ENCODE measurements around the gene PCOLCE2.

Gene PCOLCE2

GRCh38 chr3:142863930-142864920 lies 24.7 kb downstream of the PCOLCE2 start:
- DNase-seq: no peak

DNA sequence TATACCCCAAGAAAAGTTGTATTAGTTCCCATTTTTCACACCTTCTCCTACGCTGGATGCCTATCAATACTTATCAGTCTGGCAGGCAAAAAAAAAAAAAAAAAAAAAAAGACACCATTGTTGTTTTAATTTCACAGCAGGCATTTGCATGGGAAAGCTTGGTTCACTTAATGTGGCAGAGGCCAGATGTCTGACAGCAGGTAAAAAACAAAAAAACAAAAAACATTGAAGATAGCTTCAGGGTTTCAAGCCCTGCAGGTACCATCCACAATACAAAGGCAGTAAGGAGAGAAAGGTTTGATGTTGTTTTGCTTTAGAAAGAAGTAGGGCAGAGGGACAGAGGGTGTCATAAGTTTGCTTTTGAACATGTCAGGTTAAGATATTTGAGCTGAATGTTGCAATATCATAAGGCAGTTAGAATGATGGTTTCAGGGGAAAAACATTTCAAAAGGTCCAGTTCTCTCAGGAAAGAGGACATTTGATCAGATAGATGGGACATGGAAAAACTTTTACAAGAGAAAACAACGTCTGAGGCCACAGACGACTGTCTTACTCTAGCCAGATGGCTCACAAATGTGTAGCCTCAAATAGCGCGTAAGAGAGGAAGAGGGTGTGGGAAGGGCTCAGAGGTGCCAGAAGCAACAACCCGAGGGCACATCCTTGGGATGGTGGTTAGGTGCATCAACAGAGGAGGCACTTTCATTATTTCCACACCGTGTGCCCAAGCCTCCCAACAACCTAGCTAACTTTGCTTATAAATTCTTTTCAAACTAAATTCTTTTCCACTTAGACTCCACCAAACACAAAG lies 25.7 kb downstream of the PCOLCE2 start:
- DNase-seq: no peak

GRCh38 chr3:142861926-142862325 lies 27.0 kb downstream of the PCOLCE2 start:
- DNase-seq: no peak

GRCh38 chr3:142858043-142858442 lies 30.8 kb downstream of the PCOLCE2 start:
- DNase-seq: no peak

DNA sequence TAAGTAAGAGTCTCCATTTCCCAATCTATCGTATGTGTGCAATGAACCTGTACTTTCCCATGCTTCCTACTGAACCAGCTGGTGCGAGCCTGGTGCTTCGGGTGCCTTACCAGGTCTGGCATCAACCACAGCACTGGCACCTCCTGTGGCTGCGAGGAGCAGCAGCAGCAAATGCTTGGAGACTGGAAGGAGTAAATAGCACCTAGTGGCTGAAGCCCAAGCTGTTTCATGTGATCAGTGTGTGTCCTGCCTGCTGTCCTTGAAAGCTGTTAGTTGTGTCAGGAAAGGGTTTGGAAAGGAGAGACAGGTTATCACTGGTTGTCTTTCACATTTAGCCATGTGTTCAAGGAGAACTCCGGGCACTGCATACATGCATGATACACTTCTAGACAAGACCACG lies 31.8 kb downstream of the PCOLCE2 start:
- no peak for DNase-seq

GRCh38 chr3:142853270-142854168 lies 35.4 kb downstream of the PCOLCE2 start:
- DNase-seq: no peak

GRCh38 chr3:142852009-142852408 lies 36.9 kb downstream of the PCOLCE2 start:
- DNase-seq: no peak

- DNase-seq: no peak
Measured at GRCh38 chr3:142850395-142851023, 38.4 kb downstream of the PCOLCE2 start.

GRCh38 chr3:142849148-142849547 lies 39.7 kb downstream of the PCOLCE2 start:
- no peak for DNase-seq

- DNase-seq: no peak
Measured at GRCh38 chr3:142846779-142847577, 41.9 kb downstream of the PCOLCE2 start.

GRCh38 chr3:142844339-142844977 lies 44.4 kb downstream of the PCOLCE2 start:
- no peak for DNase-seq

DNA sequence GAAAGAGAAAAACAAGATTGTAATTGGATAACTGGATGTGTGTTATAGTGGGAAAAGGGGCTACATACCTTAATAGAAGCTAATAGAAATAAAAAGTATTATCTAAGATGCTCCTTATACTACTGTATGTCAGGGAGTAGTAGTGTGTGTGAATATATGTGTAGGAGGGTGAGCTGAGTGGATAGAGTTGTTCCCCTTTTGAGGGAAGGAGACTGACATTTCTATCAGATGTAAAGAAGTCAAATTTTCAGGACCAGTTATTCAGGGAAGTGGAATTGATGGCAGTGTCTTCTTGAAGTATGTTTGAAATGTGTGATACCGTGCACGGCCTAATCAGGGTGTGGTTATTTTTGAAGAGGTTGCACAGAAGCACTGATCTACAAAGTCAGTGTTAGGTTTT lies 49.1 kb downstream of the PCOLCE2 start:
- no peak for DNase-seq

DNA sequence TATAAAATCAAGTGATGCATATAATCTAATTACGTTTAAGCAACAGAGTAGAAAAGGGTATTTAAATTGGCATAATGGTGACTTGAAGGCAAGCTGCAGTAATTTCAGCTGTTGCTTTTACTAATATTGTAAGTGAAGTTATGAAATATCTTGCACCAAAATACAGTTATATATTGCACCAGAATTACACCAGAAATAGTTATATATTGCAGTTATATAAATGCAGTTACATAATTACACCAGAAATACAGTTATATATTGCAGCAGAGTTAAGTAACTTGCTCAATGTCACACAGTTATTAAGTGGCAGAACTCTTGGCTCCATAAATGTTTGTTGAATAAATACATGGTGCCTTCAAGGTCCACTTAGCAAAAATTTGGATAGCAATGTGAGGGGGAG lies 51.4 kb downstream of the PCOLCE2 start:
- DNase-seq: no peak

GRCh38 chr3:142828703-142829305 lies 60.1 kb downstream of the PCOLCE2 start:
- peak; percentile 42 for DNase-seq

- DNase-seq: no peak
Measured at GRCh38 chr3:142819179-142819578, 69.7 kb downstream of the PCOLCE2 start.

DNA sequence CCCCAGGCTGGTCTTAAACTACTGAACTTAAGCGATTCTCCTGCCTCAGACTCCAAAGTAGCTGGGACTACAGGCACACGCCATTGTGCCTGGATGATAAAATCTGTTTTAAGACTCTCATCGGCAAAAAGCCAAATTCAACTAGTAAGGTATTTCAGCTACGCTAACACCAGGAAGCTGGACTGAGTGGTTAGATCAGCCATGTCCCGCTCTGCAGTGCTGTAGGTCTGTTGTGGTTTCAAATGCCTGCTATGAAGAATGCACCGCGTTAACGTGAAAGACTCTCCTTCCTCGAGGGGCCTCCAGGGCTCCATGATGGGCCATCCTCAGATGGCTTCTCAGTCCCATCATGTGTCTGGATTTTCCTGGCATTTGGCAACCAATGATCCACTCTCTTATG lies 70.2 kb downstream of the PCOLCE2 start:
- no peak for DNase-seq

DNA sequence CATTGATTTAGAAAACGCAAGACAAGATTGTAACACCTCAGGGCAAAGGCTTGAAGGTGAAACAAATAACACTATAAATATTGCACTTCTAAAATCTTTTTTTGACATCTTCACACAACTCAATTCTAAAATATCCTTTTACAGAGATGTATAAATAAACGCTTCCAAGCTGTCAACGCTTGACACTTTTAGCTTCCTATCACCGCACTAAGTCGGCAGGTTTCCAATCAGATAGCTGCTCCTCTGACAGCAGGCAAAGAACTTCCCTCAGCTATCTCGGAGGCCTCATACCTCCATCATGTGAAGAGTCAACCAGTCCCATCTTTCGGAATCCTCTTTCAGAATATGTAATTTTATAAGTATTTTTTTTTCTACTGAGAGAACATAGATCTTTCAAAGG lies 71.0 kb downstream of the PCOLCE2 start:
- DNase-seq: no peak

DNA sequence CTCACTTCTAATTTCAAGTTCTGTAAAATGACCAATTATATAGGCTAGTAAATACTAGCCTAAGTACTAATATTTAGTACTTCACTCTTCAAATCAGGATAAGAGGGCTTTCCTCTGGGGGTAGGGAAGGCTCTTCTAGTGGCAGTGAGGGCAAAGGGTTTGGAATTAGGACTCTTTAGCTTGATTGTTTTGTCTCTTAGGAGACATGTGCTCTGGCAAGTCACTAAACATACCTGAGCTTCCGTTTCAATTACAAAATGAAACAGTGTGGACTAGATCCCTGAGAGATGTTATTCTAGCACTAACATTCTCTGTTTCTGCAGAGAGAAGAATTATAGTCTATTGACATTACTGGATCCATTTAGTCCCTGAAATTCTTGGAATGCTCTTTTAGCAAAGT lies 71.5 kb downstream of the PCOLCE2 start:
- DNase-seq: no peak

GRCh38 chr3:142815803-142816202 lies 73.1 kb downstream of the PCOLCE2 start:
- no peak for DNase-seq

DNA sequence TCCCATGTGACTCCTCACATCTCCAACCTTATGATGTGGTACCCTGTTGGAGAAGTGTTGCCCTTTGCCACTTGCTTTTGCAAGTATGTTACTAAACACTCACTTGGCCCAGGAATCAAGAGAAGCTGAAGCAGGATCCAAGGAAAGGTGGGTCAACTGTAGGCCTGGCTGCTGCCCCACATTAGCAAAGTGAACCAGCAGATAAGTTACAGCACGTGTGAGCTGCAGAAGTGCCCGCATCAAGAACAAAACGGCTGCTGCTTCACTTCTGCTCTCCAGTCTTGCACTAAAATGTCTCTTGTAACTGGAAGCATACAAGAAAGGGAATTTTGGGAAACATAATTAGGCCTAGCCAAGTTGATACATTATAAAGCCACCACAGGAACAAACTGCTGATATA lies 79.6 kb downstream of the PCOLCE2 start:
- DNase-seq: no peak
